MM.1S (cell line): ENCODE data around the gene TTC22.

ENCODE experiments used
- EZH2 ChIP-seq: fragments of 300-600 bp; sonication (generic); optimal IDR thresholded peaks from 2 replicates; pipeline ENCODE3; 2017; ENCODE audit warnings: low read depth, mild to moderate bottlenecking, antibody characterized with exemption, low read length, mixed read lengths
- TF ChIP-seq, protein P1 (sequence below): fragments of 300-600 bp; sonication (generic); IDR thresholded peaks from 2 replicates; pipeline ENCODE4 v1.5.1; 2016; ENCODE audit warnings: antibody characterized with exemption, low read length, mixed read lengths

DNA sequence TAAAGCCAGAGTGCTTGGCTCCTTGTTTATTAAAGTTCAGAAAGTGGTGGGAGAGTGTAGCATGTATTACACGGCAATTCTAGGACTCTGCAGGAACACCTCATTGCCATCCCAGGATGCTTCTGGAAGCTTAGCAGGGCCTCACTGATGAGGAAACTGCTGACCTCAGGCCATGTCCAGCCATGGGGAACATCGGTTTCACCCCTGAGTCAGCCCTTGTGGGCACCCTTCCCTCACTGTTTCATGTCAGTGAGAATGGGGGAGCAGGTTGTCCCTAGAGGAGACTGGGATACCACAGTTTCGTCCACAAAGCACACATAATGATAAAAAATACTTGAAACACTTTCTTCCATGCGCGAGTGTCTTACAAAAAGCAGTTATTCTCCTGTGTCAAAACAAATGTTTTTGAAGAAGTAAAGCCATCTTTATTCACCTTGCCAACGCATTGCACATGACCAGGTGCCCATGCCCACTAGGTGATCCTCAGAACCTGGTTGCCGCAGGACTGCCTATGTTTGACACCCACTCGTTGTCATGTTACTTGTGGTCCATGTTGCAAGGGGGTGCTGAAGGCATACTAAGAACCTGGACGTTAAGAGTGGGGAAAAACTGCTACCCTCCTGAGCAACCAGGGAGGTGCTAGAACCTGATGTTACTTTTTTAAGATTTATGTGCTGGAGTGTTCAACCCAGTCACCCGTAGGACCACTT, 41.2 kb upstream of the TTC22 start:
- TF ChIP-seq, protein P1, sequence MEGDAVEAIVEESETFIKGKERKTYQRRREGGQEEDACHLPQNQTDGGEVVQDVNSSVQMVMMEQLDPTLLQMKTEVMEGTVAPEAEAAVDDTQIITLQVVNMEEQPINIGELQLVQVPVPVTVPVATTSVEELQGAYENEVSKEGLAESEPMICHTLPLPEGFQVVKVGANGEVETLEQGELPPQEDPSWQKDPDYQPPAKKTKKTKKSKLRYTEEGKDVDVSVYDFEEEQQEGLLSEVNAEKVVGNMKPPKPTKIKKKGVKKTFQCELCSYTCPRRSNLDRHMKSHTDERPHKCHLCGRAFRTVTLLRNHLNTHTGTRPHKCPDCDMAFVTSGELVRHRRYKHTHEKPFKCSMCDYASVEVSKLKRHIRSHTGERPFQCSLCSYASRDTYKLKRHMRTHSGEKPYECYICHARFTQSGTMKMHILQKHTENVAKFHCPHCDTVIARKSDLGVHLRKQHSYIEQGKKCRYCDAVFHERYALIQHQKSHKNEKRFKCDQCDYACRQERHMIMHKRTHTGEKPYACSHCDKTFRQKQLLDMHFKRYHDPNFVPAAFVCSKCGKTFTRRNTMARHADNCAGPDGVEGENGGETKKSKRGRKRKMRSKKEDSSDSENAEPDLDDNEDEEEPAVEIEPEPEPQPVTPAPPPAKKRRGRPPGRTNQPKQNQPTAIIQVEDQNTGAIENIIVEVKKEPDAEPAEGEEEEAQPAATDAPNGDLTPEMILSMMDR = no peak
- no peak for TF ChIP-seq EZH2
